Measurements from ENCODE around the gene FAM229B. TPM values are rescaled to one million over a fixed set of nuclear protein-coding genes. Genes with fewer than 3 reads are reported as not detected.

Gene FAM229B
- total RNA-seq, 4 donors from 2014 or later: 7.0 to 14.9 (median 9.1) TPM

GRCh38 chr6:112113431-112113830, 26.0 kb downstream of the FAM229B start:
- no peak for TF ChIP-seq CTCF (IDR thresholded peaks at IDR 0.05; ENCODE audit: low read depth)

GRCh38 chr6:112113918-112114317, 26.5 kb downstream of the FAM229B start:
- TF ChIP-seq CTCF (IDR thresholded peaks at IDR 0.05; ENCODE audit: low read depth): no peak

GRCh38 chr6:112114577-112115223, 27.3 kb downstream of the FAM229B start:
- TF ChIP-seq CTCF (IDR thresholded peaks at IDR 0.05; ENCODE audit: low read depth): no peak

GRCh38 chr6:112116221-112116620, 28.8 kb downstream of the FAM229B start:
- no peak for TF ChIP-seq CTCF (IDR thresholded peaks at IDR 0.05; ENCODE audit: low read depth)

GRCh38 chr6:112117554-112117953, 30.2 kb downstream of the FAM229B start:
- no peak for TF ChIP-seq CTCF (IDR thresholded peaks at IDR 0.05; ENCODE audit: low read depth)

- no peak for TF ChIP-seq CTCF (IDR thresholded peaks at IDR 0.05; ENCODE audit: low read depth)
Observed at GRCh38 chr6:112118034-112118433, 30.6 kb downstream of the FAM229B start.

GRCh38 chr6:112122756-112123155, 35.4 kb downstream of the FAM229B start:
- TF ChIP-seq CTCF (IDR thresholded peaks at IDR 0.05; ENCODE audit: low read depth): no peak
